Right cardiac atrium (tissue), 5 donors: ENCODE results near the gene SIM2. TPM values are rescaled to one million over a fixed set of nuclear protein-coding genes. Genes with fewer than 3 reads are reported as not detected.

Experiments used
- ATAC-seq, 2 donors: fragments of 200-7000 bp; cut with Tn5 transposase; one replicate each; pipeline versions ENCODE4 v1.8.0 to v1.9.1; 2020; ENCODE audit warnings: moderate library complexity in 2 of 2, mild to moderate bottlenecking in 1 of 2
- DNase-seq, 3 donors: peaks; one replicate each; pipeline ENCODE4 v3.0.0-alpha.2; 2020
- H3K27ac ChIP-seq: one replicate; pipeline ENCODE4 v1.5.1; 2013; ENCODE audit warnings: mild to moderate bottlenecking, low read length, control low read depth, moderate library complexity
- H3K27me3 ChIP-seq: one replicate; pipeline ENCODE4 v1.6.1; 2013; ENCODE audit not compliant: control insufficient read depth, insufficient read depth
- H3K4me1 ChIP-seq: one replicate; pipeline ENCODE4 v1.6.1; 2013; ENCODE audit warnings: low read length; ENCODE audit not compliant: control insufficient read depth, insufficient read depth
- H3K4me3 ChIP-seq: one replicate; pipeline ENCODE4 v1.5.1; 2013; ENCODE audit warnings: low read length, control low read depth
- H3K9me3 ChIP-seq: one replicate; pipeline ENCODE4 v1.6.1; 2013; ENCODE audit warnings: low read length; ENCODE audit not compliant: control insufficient read depth
- WGBS: extraction: QIAGEN DNeasy Blood & Tissue Kit; methylation state at CpG from one replicate; pipeline ENCODE4 v1.1.7; 2013; 5-methylcytosine and 5-hydroxymethylcytosine counted together
- intact Hi-C, 4 donors: fragments of 100-400 bp; cut with DNase I; formaldehyde crosslinking; loops; one replicate each; pipeline versions ENCODE4 v1.11.0 to v1.14.0; 2022 to 2023
- polyA plus RNA-seq: library from polyadenylated mRNA; stranded (reverse); fragments of 200-250 nt; gene quantifications from one replicate; pipeline ENCODE4 v1.2.3, GENCODE V29; 2013
- total RNA-seq, 4 donors: library from RNA; stranded (reverse); fragmentation: NEBNext Ultra II Directional; extraction: Animal tissue kit (Norgen Biotek cat#: 25700); gene quantifications; one replicate each; pipeline ENCODE4 v1.2.1, GENCODE V29; 2021
- donor health status: healthy with polysubstance abuse.
- donor health status: DM: no; HTN: yes; CAD: no.
- donor health status: DM: no; HTN: no; CAD: no.
- donor health status: DM: no; HTN: yes; CAD: no; lungs with severe emphysema.
- donor health status: DM: yes; HTN: yes; CAD: no.

The SIM2 gene
- total and polyA plus RNA-seq, 5 donors: not detected

- 91% methylated on average over 5 of the region's 5 CpGs for WGBS
- Histone ChIP-seq H3K27me3 (no peaks in the 10 kb centered on the region), H3K4me3 (no peak overlapping the region), H3K4me1 (no peaks in the 10 kb centered on the region), H3K27ac (no peak overlapping the region), H3K9me3 (no peaks in the 10 kb centered on the region)
- ATAC-seq (no peak), DNase-seq (no peak)
- intact Hi-C loops: loop anchor here in 1 of 4 donors (10.0 kb wide), 1 partner anchor 179 kb away; no protein-coding TSS in a partner anchor
Measured at GRCh38 chr21:36745459-36745858, 46.5 kb downstream of the SIM2 start.

DNA sequence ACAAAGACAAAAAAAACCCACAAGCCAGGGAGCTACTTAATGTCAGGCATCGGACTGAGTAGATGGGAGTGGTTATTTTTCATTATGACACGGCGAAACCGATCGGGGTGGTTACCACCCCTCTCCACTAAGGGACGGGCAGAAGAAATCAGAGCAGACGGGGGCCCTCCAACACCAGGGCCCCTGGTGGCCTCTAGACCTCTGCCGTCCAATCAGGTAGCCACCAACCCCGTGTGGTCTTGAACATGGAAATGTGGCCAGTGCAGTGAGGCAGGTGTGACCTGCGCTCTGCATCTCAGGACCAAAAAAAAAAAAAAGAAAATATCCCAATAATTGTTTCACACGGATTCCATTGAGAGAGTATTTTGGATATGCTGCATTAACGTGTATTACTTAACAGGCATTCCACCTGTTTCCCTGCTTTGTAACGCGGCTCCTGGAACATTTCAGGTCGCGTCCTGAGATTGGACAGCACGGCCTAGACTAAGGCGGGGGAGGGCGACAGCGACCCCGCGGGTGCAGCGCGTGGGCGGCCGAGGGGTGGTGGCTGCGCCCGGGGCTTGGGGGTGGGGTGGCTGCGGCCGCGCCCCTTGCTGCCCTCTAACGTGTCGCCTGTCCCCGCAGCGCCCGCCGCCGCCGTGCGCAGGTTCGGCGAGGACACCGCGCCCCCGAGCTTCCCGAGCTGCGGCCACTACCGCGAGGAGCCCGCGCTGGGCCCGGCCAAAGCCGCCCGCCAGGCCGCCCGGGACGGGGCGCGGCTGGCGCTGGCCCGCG is 48.3 kb downstream of the SIM2 start:
- H3K9me3 ChIP-seq: no peaks in the 10 kb centered on the region
- no peaks in the 10 kb centered on the region for H3K27me3 ChIP-seq
- WGBS: 10% methylated on average over 62 of the region's 62 CpGs
- intact Hi-C loops: loop anchor here in 1 of 4 donors (10.0 kb wide), 1 partner anchor 178 kb away; no protein-coding TSS in a partner anchor
- H3K4me1 ChIP-seq: no peaks in the 10 kb centered on the region
- H3K4me3 ChIP-seq: peak overlapping the region; percentile 76
- H3K27ac ChIP-seq: no peak overlapping the region
- no peak for DNase-seq
- peak; percentile 17 to 19 for ATAC-seq

- 8% methylated on average over 80 of the region's 80 CpGs for WGBS
- ATAC-seq (peak; percentile 60 to 63), DNase-seq (peak; percentile 43 to 85 (median 81))
- no peaks in the 10 kb centered on the region for H3K9me3 ChIP-seq
- H3K27ac ChIP-seq: no peak overlapping the region
- peak overlapping the region; percentile 76 for H3K4me3 ChIP-seq
- no peaks in the 10 kb centered on the region for H3K4me1 ChIP-seq
- intact Hi-C loops: loop anchor here in 1 of 4 donors (10.0 kb wide), 1 partner anchor 177 kb away; no protein-coding TSS in a partner anchor
- H3K27me3 ChIP-seq: no peaks in the 10 kb centered on the region
Measured at GRCh38 chr21:36747815-36748383, 49.0 kb downstream of the SIM2 start.

- DNase-seq (no peak), ATAC-seq (peak; percentile 53 to 57)
- no peak overlapping the region for H3K27ac ChIP-seq
- no peaks in the 10 kb centered on the region for H3K9me3 ChIP-seq
- 68% methylated on average over 14 of the region's 14 CpGs for WGBS
- no peaks in the 10 kb centered on the region for H3K4me1 ChIP-seq
- H3K27me3 ChIP-seq: no peaks in the 10 kb centered on the region
- H3K4me3 ChIP-seq: no peak overlapping the region
- intact Hi-C loops: loop anchor here in 1 of 4 donors (10.0 kb wide), 1 partner anchor 175 kb away; no protein-coding TSS in a partner anchor
Measured at GRCh38 chr21:36749935-36750575, 51.1 kb downstream of the SIM2 start.

DNA sequence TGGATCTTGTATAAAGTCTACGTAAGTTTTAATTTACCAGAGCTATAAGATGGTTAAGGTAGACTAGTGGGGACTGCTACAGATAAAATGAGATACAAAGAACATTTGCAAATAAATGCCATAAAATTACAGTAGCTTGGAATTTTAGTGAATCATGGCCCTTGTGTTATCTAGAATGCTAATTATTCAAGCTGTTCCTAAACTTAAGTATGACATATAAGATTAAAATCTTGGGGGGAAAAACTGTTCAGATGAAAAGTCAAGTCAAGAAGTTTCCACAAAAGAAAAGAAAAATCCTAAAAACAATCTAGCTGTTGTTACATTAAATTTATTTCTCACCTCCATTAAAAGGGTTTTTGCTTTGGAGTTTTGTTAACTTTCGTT is 51.7 kb downstream of the SIM2 start:
- no peak for ATAC-seq
- H3K9me3 ChIP-seq: no peaks in the 10 kb centered on the region
- H3K27ac ChIP-seq: no peak overlapping the region
- no peak overlapping the region for H3K4me3 ChIP-seq
- intact Hi-C loops: no loop called here
- no peaks in the 10 kb centered on the region for H3K27me3 ChIP-seq
- no peaks in the 10 kb centered on the region for H3K4me1 ChIP-seq
- WGBS: 93% methylated on average over 2 of the region's 2 CpGs
- DNase-seq: no peak

GRCh38 chr21:36751383-36751782 is 52.5 kb downstream of the SIM2 start:
- no peak for DNase-seq
- WGBS: 60% methylated on average over 10 of the region's 10 CpGs
- Histone ChIP-seq H3K27ac (no peak overlapping the region), H3K9me3 (no peaks in the 10 kb centered on the region), H3K4me1 (no peaks in the 10 kb centered on the region), H3K27me3 (no peaks in the 10 kb centered on the region), H3K4me3 (no peak overlapping the region)
- intact Hi-C loops: no loop called here
- ATAC-seq: peak in 1 of 2 donors; percentile 18

DNA sequence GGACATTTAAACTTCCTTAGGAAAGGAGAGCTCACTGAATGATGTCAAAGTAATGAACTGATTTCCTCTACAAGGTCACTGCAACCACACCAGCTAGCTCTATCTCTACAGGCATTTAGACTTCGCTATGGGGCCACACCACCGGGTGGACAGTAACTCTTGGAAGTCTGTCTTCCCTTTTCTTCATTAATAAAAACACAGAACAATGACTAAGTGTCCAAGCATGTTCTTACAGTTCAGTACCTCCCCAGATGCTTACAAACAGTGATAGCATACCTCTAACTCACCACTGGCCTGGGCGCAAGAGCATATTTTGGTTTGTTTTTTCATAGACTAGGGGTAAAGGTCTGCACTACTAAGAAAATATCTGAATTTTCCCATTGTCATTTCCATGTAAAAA is 54.6 kb downstream of the SIM2 start:
- H3K9me3 ChIP-seq: no peaks in the 10 kb centered on the region
- no peak overlapping the region for H3K4me3 ChIP-seq
- DNase-seq (no peak), ATAC-seq (no peak)
- H3K4me1 ChIP-seq: no peaks in the 10 kb centered on the region
- H3K27me3 ChIP-seq: no peaks in the 10 kb centered on the region
- no peak overlapping the region for H3K27ac ChIP-seq
- intact Hi-C loops: no loop called here
- WGBS: 72% methylated on average over 3 of the region's 3 CpGs

DNA sequence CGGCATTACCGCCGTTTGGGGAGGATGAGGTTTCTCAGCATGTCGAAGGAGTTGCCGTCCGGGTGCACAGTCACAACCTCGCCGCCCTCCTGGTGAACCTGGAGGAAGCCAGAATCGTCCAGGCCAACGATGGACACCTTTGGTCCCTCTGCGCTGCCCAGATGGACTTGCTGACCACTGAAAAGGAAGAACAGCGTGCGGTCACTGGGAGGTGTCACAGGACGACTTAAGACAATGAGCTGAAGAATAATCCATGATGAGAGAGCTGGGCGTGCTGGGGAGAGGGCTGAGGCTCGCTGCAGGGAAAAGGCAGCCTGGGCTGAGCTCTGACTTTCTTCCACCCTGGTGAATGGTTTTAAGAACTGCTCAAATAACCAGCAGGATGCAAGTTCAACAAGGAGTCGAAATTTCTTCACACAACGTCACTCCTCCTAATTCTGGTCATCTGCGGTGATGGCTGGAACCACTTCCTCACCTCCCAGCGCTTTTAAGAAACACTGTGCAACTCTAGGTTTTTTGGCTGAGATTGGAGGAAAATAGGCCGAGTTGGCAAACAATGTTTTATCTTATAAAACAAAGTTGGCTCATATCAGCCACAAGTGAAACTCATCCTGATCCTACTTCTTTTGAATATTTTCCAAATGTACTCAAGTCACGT is 55.5 kb downstream of the SIM2 start:
- H3K4me1 ChIP-seq: no peaks in the 10 kb centered on the region
- no peaks in the 10 kb centered on the region for H3K27me3 ChIP-seq
- intact Hi-C loops: no loop called here
- H3K9me3 ChIP-seq: no peaks in the 10 kb centered on the region
- H3K27ac ChIP-seq: no peak overlapping the region
- ATAC-seq (no peak), DNase-seq (no peak)
- no peak overlapping the region for H3K4me3 ChIP-seq
- WGBS: 67% methylated on average over 22 of the region's 22 CpGs

DNA sequence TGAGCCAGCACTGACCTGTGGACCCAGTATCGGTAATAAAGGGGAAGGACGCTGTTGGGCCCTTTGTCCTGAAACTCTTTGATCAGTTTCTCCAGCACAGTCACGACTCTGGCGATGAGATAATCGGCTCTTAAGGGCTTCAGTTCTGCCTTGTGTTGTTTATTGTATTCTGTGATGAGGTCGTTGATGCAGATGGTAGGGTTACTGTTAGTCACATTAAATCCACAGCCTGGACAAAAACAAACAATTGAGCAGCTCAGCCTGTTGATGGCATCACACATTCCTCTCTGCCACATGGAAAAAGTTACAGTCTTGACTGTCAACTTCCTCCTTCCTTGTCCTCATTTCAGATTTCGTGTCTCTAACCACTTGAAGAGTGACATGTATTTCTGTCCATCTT is 57.6 kb downstream of the SIM2 start:
- intact Hi-C loops: no loop called here

GRCh38 chr21:36757196-36757595 is 58.3 kb downstream of the SIM2 start:
- H3K4me3 ChIP-seq: no peak overlapping the region
- 94% methylated on average over 6 of the region's 6 CpGs for WGBS
- H3K27ac ChIP-seq: no peak overlapping the region
- no peak for DNase-seq
- H3K27me3 ChIP-seq: no peaks in the 10 kb centered on the region
- no peaks in the 10 kb centered on the region for H3K4me1 ChIP-seq
- no peaks in the 10 kb centered on the region for H3K9me3 ChIP-seq
- no peak for ATAC-seq
- intact Hi-C loops: no loop called here

More for the DNA sequence above, 57.6 kb downstream of the SIM2 start:
- H3K27ac ChIP-seq: no peak overlapping the region
- DNase-seq (no peak), ATAC-seq (no peak)
- WGBS: 83% methylated on average over 7 of the region's 7 CpGs
- no peaks in the 10 kb centered on the region for H3K9me3 ChIP-seq
- H3K4me3 ChIP-seq: no peak overlapping the region
- H3K4me1 ChIP-seq: no peaks in the 10 kb centered on the region
- no peaks in the 10 kb centered on the region for H3K27me3 ChIP-seq
